MM.1S (cell line): ENCODE measurements around the gene FOXD4L6.
"Not testable (repeated sequence)": the region's sequence is repeated elsewhere in the genome, so short reads cannot be mapped to it uniquely, and the experiment has no call there.

Experiments used
- DNase-seq: peaks from one replicate; pipeline ENCODE4 v3.0.0-alpha.2; 2015
- H2AFZ ChIP-seq: fragments of 300-600 bp; sonication (generic); 2 replicates; pipeline ENCODE4 v1.6.0; 2016; ENCODE audit warnings: antibody characterized with exemption, low read length
- H3F3A ChIP-seq: fragments of 300-600 bp; sonication (generic); 2 replicates; pipeline ENCODE4 v1.6.1; 2016; ENCODE audit warnings: mild to moderate bottlenecking, antibody characterized with exemption, low read length, moderate library complexity, mixed read lengths; ENCODE audit not compliant: insufficient read depth
- H3K27ac ChIP-seq: fragments of 300-600 bp; sonication (generic); 2 replicates; pipeline ENCODE4 v1.5.1; 2016; ENCODE audit warnings: mild to moderate bottlenecking, low read length
- H3K27me3 ChIP-seq: fragments of 300-600 bp; sonication (generic); replicated peaks from 2 replicates; pipeline ENCODE4 v1.6.0; 2016; ENCODE audit warnings: low read length; ENCODE audit not compliant: insufficient read depth
- H3K36me3 ChIP-seq: fragments of 300-600 bp; sonication (generic); replicated peaks from 2 replicates; pipeline ENCODE4 v1.6.1; 2016; ENCODE audit warnings: mild to moderate bottlenecking, low read length, mixed read lengths; ENCODE audit not compliant: insufficient read depth
- H3K4me1 ChIP-seq: fragments of 300-600 bp; sonication (generic); 2 replicates; pipeline ENCODE4 v1.6.1; 2016; ENCODE audit warnings: low read length, mixed read lengths
- H3K4me2 ChIP-seq: fragments of 300-600 bp; sonication (generic); 2 replicates; pipeline ENCODE4 v1.6.0; 2016; ENCODE audit warnings: low read depth, low read length
- H3K4me3 ChIP-seq: fragments of 300-600 bp; sonication (generic); 2 replicates; pipeline ENCODE4 v1.5.1; 2016; ENCODE audit warnings: low read length, mixed read lengths
- H3K79me2 ChIP-seq: fragments of 300-600 bp; sonication (generic); 2 replicates; pipeline ENCODE4 v1.6.1; 2016; ENCODE audit warnings: mixed run types, low read length, mixed read lengths
- H3K9ac ChIP-seq: fragments of 300-600 bp; sonication (generic); 2 replicates; pipeline ENCODE4 v1.6.1; 2016; ENCODE audit warnings: low read length, mixed read lengths
- H3K9me2 ChIP-seq: fragments of 300-600 bp; sonication (generic); replicated peaks from 2 replicates; pipeline ENCODE4 v1.6.1; 2016; ENCODE audit warnings: mild to moderate bottlenecking, low read length, mixed read lengths; ENCODE audit not compliant: insufficient read depth
- H3K9me3 ChIP-seq: fragments of 300-600 bp; sonication (generic); replicated peaks from 2 replicates; pipeline ENCODE4 v1.6.1; 2016; ENCODE audit warnings: mild to moderate bottlenecking, low read length, mixed read lengths; ENCODE audit not compliant: insufficient read depth
- H4K20me1 ChIP-seq: fragments of 300-600 bp; sonication (generic); 2 replicates; pipeline ENCODE4 v1.6.1; 2016; ENCODE audit warnings: mild to moderate bottlenecking, low read length, moderate library complexity, mixed read lengths; ENCODE audit not compliant: insufficient read depth

The FOXD4L6 gene

DNA sequence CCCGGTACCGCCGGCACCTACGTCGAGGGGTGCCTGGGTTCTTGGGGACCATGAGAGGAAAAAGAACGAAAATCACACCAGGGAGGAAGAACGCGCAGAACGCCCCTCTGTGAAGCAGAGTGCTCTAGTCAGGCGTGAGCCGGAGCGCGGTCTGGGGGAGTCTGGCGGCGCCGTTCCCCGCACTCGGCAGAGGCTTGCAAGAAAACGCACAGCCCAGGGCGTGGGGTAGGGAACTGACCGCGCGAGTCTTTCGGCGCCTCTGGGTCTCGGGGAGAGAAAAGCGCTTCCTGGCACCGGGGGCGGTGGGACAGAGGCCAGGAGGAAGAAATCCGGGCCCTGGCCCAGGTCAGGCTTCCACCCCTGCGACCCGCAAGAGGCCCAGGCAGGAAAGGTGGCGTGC lies 4.7 kb downstream of the FOXD4L6 start:
- H3K4me3 ChIP-seq, H3K9me2 ChIP-seq: not testable (repeated sequence)

DNA sequence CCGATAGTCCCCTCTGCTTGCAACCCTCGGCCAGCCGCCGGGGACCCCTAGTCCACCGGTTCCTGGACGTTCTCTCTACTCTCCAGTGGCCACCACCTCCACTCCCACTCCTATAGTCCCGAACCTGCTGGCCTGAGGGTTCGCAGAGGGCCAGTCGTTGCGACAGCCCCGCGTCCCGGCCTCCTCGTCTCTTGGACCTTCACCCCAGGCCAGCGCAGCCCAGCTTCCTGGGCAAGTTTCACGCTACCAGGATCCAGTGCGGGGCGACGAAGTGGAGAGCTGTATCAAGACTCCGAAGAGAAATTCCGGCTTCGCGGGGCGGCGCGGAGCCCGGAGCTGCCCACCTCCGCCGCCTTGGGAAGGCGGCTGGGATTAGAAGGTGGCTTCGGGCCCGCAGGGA lies 5.1 kb downstream of the FOXD4L6 start:
- H3K27me3 ChIP-seq, H3K4me3 ChIP-seq, H3K9me3 ChIP-seq, H3K4me1 ChIP-seq, H4K20me1 ChIP-seq, H3K79me2 ChIP-seq, H3F3A ChIP-seq, H3K36me3 ChIP-seq, H3K4me2 ChIP-seq, H3K27ac ChIP-seq, H3K9ac ChIP-seq, DNase-seq, H2AFZ ChIP-seq, H3K9me2 ChIP-seq: not testable (repeated sequence)

More for the DNA sequence above, 4.7 kb downstream of the FOXD4L6 start:
- not testable (repeated sequence) for H3F3A ChIP-seq, H2AFZ ChIP-seq, H3K9me3 ChIP-seq, H4K20me1 ChIP-seq, H3K4me2 ChIP-seq, H3K27ac ChIP-seq, H3K9ac ChIP-seq, H3K27me3 ChIP-seq, H3K4me1 ChIP-seq, H3K79me2 ChIP-seq, H3K36me3 ChIP-seq, DNase-seq

DNA sequence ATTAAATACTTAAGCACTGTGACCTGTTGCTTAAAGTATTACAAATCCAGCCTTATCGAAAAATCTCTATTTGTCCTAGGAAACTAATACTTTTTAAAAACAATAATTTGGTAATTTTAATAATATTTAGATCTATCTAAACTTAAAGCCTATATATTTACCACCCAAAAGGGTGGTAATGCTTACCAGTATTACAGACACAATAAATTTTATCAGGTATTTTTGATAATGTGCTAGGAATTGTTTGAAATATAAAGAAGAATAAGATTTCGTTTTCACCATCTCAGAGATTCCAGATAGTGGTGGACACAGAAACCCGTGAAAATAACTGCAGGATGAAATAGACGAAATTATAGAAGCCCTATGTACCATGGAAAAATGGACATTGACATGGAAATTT lies 7.8 kb downstream of the FOXD4L6 start:
- H3K9me3 ChIP-seq, H3K79me2 ChIP-seq, H3K4me2 ChIP-seq, H3K27me3 ChIP-seq, H3K36me3 ChIP-seq, H2AFZ ChIP-seq, H3K4me3 ChIP-seq, H3K9ac ChIP-seq, DNase-seq, H3F3A ChIP-seq, H4K20me1 ChIP-seq, H3K9me2 ChIP-seq, H3K27ac ChIP-seq, H3K4me1 ChIP-seq: not testable (repeated sequence)

DNA sequence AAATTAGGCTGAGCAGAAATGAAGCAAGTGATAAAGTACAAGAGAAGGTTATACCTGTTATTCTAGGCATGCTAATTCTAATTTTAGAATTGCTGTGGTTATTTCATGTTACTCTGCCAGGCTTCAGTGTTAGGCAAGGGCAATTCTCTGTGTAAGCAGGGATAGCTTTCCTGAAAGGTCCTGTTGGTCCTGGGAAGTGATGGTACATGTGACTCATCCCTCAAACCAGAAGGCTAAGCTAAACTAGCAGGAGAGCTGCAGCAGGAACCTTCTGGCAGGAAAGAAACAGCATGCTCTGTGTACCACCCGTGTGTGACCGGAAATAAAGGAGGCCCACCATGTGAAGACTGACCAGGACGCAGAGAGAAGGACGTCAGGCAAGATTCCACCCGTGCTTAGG lies 8.8 kb downstream of the FOXD4L6 start:
- not testable (repeated sequence) for H2AFZ ChIP-seq, H3K79me2 ChIP-seq, H3K36me3 ChIP-seq, H3K27ac ChIP-seq, H3K9me2 ChIP-seq, H4K20me1 ChIP-seq, H3K4me3 ChIP-seq, H3F3A ChIP-seq, H3K4me1 ChIP-seq, H3K9me3 ChIP-seq, H3K9ac ChIP-seq, H3K27me3 ChIP-seq, DNase-seq, H3K4me2 ChIP-seq

- not testable (repeated sequence) for DNase-seq, H3K9me3 ChIP-seq, H3K9ac ChIP-seq, H3K4me3 ChIP-seq, H2AFZ ChIP-seq, H3K27ac ChIP-seq, H3K36me3 ChIP-seq, H3K4me1 ChIP-seq, H3F3A ChIP-seq, H3K79me2 ChIP-seq, H3K9me2 ChIP-seq, H4K20me1 ChIP-seq, H3K27me3 ChIP-seq, H3K4me2 ChIP-seq
Observed at GRCh38 chr9:41119311-41119710, 9.2 kb downstream of the FOXD4L6 start.

GRCh38 chr9:41113348-41113747 lies 15.1 kb downstream of the FOXD4L6 start:
- H3K4me1 ChIP-seq, H3K36me3 ChIP-seq, H3K9me2 ChIP-seq, H3F3A ChIP-seq, H3K9me3 ChIP-seq, H4K20me1 ChIP-seq, H2AFZ ChIP-seq, H3K4me3 ChIP-seq, H3K27me3 ChIP-seq, H3K4me2 ChIP-seq, H3K27ac ChIP-seq, DNase-seq, H3K79me2 ChIP-seq, H3K9ac ChIP-seq: not testable (repeated sequence)

- not testable (repeated sequence) for H3K9ac ChIP-seq, H4K20me1 ChIP-seq, H3K79me2 ChIP-seq, H3K27me3 ChIP-seq, H3K4me1 ChIP-seq, H3K9me2 ChIP-seq, H3K9me3 ChIP-seq, H3K4me2 ChIP-seq, H3K4me3 ChIP-seq, H3K36me3 ChIP-seq, H3K27ac ChIP-seq, H2AFZ ChIP-seq, H3F3A ChIP-seq, DNase-seq
Observed at GRCh38 chr9:41111414-41111813, 17.1 kb downstream of the FOXD4L6 start.

GRCh38 chr9:41110913-41111312 lies 17.6 kb downstream of the FOXD4L6 start:
- H2AFZ ChIP-seq, H3K36me3 ChIP-seq, H3K4me2 ChIP-seq, DNase-seq, H3K4me3 ChIP-seq, H3K27me3 ChIP-seq, H3K27ac ChIP-seq, H3K9ac ChIP-seq, H3F3A ChIP-seq, H3K9me2 ChIP-seq, H3K79me2 ChIP-seq, H3K4me1 ChIP-seq, H3K9me3 ChIP-seq, H4K20me1 ChIP-seq: not testable (repeated sequence)
